Measurements from ENCODE around the gene ATP6V0A1.
"Not testable (repeated sequence)": the region's sequence is repeated elsewhere in the genome, so short reads cannot be mapped to it uniquely, and the experiment has no call there.

Gene ATP6V0A1

GRCh38 chr17:42438600-42439567 is 19.8 kb upstream of the ATP6V0A1 start:
- peak; percentile 52 for DNase-seq

GRCh38 chr17:42441371-42442195 is 17.1 kb upstream of the ATP6V0A1 start:
- no peak for DNase-seq

- DNase-seq: peak; percentile 13
Observed at GRCh38 chr17:42442196-42442565, 16.5 kb upstream of the ATP6V0A1 start.

- not testable (repeated sequence) for DNase-seq
Observed at GRCh38 chr17:42449176-42449575, 9.5 kb upstream of the ATP6V0A1 start.

GRCh38 chr17:42449838-42450237 is 8.8 kb upstream of the ATP6V0A1 start:
- DNase-seq: not testable (repeated sequence)

GRCh38 chr17:42451270-42451669 is 7.4 kb upstream of the ATP6V0A1 start:
- DNase-seq: not testable (repeated sequence)

- no peak for DNase-seq
Observed at GRCh38 chr17:42453439-42453838, 5.2 kb upstream of the ATP6V0A1 start.

- not testable (repeated sequence) for DNase-seq
Observed at GRCh38 chr17:42454987-42455386, 3.7 kb upstream of the ATP6V0A1 start.

GRCh38 chr17:42456223-42457106 is 2.2 kb upstream of the ATP6V0A1 start:
- DNase-seq: no peak

GRCh38 chr17:42457107-42457792 is 1.4 kb upstream of the ATP6V0A1 start:
- DNase-seq: no peak

- DNase-seq: peak; percentile 89
Observed at GRCh38 chr17:42459256-42459800, 650 bp downstream of the ATP6V0A1 start.

- peak; percentile 46 for DNase-seq
Observed at GRCh38 chr17:42459801-42460281, 1.2 kb downstream of the ATP6V0A1 start.

- DNase-seq: no peak
Observed at GRCh38 chr17:42460371-42460770, 1.7 kb downstream of the ATP6V0A1 start.

GRCh38 chr17:42463976-42464400 is 5.3 kb downstream of the ATP6V0A1 start:
- DNase-seq: no peak

GRCh38 chr17:42467889-42468288 is 9.2 kb downstream of the ATP6V0A1 start:
- DNase-seq: no peak

GRCh38 chr17:42472709-42473521 is 14.2 kb downstream of the ATP6V0A1 start:
- no peak for DNase-seq

- no peak for DNase-seq
Observed at GRCh38 chr17:42474276-42474675, 15.6 kb downstream of the ATP6V0A1 start.

GRCh38 chr17:42475121-42475520 is 16.4 kb downstream of the ATP6V0A1 start:
- peak; percentile 60 for DNase-seq

- no peak for DNase-seq
Observed at GRCh38 chr17:42475835-42476234, 17.2 kb downstream of the ATP6V0A1 start.

- no peak for DNase-seq
Observed at GRCh38 chr17:42476411-42476810, 17.7 kb downstream of the ATP6V0A1 start.

- no peak for DNase-seq
Observed at GRCh38 chr17:42477173-42477572, 18.5 kb downstream of the ATP6V0A1 start.
